Measurements from ENCODE around the gene SNTA1.
"Not testable (repeated sequence)": the region's sequence is repeated elsewhere in the genome, so short reads cannot be mapped to it uniquely, and the experiment has no call there.

SNTA1 gene

DNA sequence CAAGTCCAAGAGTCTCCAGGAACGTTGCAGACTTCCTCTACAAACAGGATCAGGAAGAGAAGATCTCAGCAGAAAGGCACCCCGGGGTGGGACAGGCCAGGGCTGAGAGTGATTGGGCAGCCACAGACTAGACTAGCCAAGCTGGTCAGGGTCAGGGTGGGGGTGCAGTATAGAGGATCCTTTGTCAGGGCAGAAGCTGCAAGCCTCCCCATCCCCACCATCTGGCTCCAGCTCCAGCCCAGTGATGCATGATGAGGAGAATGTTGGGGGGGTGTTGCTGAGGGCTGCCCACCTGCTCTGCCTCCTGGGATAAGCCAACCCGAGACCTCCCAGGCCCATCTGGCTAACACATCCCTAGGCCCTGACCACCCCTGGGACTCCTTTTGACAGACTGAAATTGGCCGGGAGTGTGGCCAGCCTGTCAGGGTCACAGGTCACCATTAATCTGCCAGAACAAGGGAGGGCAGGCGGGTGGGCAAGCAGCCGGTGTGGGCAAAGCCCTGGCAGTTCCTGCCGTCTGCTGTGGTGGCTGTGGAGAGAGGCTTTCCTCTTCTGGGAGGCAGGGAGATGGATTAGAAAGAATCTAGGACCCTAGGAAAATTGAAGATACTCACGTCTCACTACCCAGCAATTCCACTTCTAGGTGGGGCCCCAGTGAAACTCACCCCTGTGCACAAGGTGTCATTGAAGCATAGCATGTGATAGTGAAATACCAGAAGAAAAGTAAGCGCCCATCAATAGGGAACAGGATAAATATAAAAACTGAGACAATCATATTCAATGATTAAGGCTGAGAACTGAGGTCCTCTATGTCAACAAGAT lies 22.1 kb upstream of the SNTA1 start:
- DNase-seq (ENCODE audit: low read depth in 3 of 3), result no peak

DNA sequence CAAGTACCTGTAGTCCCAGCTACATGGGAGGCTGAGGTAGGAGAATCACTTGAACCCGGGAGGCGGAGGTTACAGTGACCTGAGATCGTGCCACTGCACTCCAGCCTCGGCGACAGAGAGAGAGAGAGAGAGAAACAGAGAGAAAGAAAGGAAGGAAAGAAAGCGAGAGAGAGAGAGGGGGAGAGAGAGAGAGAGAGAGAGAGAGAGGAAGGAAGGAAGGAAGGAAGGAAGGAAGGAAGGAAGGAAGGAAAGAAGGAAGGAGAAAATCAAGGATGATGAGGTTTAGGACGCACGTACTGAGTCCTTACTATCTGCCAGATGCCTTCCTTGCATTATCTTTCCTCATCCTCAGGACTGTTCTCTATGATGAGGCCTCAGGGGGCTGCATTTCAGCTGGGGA lies 21.2 kb upstream of the SNTA1 start:
- not testable (repeated sequence) for DNase-seq (ENCODE audit: low read depth in 3 of 3)

DNA sequence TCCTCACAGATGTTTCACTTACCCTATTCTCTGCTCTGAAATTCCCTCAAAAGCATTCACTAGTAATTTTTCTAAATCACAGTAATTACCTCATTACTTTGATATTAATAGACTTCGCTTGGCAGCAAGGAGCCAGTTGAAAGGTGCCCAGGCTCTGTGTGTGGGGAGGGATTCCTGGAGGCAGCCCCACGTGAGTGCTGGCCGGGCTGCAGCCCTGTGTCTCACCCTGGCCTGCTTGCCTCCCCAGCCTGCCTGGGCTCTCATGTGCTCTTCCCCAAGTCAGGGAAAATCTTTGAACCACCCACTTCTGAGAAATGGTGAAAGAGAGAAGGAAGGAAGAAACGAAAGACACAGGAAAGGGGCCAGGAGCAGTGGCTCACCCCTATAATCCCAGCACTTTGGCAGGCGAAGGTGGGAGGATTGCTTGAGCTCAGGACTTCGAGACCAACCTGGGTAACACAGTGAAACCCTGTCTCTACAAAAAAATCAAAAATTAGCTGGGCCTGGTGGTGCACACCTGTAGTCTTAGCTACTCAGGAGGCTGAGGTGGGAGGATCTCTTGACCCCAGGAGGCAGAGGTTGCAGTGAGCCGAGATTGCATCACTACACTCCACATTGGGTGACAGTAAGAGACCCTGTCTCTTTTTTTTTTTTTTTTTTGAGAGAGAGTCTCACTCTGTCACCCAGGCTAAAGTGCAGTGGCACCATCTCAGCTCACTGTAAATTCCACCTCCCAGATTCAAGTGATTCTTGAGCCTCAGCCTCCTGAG lies 20.0 kb upstream of the SNTA1 start:
- DNase-seq (ENCODE audit: low read depth in 3 of 3), result no peak

DNA sequence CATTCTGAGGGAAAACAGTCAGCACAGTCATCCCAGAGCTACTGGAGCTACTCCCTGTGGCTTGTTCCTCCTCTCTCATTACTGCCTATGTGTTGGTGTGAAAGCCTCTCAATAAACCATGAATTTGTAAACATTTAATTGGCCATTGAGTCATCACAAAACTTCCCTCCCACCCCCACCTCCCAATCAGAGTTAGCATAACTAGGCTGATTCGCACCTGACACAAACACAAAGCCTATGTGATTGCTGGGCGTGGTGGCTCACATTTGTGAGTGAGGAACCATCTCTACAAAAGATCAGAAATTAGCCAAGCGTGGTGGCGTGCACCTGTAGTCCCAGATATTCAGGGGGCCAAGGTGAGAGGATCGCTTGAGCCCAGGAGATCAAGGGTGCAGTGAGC lies 17.1 kb upstream of the SNTA1 start:
- no peak for DNase-seq (ENCODE audit: low read depth in 3 of 3)

DNA sequence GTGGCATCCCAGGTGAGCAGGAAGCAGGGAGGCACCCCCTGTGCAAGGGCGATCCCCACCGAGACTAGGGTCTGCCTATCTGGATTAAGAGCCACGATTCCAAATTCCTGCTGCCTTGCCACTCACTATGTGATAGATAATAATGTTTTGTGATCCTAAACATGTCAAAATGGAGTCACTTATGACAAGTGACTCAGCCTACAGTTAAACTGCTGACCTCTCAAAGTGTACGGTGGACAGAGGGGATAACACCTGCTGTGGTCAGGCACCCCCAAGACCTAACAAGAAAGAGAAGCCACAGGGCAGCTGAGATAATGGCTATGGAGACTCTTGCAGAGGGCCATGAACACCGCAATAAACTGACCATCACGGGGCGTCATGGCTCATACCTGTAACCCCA lies 16.0 kb upstream of the SNTA1 start:
- no peak for DNase-seq (ENCODE audit: low read depth in 3 of 3)

DNA sequence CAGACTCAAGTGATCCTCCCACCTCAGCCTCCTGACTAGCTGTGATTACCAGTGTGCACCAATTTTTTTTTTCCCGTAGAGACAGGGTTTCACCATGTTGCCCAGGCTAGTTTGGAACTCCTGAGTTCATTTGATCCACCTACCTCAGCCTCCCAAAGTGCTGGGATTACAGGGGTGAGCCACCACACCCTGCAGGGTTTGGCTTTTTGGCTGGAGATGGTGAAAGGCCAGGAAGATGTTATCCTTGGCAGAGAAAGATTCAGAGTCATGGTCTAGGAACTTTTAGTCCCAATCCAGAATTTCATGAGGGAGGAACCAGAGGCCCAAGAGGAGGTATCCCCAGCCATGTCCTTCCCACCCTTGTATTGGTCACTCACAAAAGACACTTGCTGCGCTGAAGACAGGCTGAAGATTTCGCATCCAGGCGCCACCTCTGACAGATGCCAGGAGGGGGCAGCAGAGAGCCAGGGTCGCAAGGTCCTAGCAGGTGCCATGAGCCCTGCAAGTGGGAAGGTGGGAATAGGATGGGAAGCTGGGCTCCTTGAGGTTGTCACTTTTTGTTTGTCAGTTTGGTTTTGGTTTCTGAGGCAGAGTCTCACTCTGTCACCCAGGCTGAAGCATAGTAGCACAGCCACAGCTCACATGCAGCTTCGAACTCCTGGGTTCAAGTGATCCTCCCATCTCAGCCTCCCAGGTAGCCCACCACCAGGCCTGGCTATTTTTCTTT lies 13.5 kb upstream of the SNTA1 start:
- DNase-seq (ENCODE audit: low read depth in 3 of 3), result peak; percentile 58 to 66 (median 60)

DNA sequence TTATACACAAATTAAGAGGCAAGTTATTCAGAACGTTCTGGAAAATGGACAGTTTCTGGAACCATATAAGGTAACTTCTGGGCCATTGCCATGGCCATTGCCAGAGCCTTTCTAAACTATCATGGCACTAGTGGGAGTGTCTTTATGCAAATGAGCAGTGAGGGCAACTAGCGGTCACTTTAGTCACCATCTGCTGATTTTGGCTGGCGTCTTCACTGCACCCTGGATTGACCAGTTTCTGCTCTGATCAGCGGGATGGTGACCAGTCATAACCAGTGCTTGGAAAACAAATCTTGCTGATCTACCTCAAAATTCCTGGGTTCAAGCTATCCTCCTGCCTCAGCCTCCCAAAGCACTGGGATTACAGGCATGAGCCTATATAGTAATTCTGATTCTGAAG lies 7.3 kb upstream of the SNTA1 start:
- no peak for DNase-seq (ENCODE audit: low read depth in 3 of 3)

DNA sequence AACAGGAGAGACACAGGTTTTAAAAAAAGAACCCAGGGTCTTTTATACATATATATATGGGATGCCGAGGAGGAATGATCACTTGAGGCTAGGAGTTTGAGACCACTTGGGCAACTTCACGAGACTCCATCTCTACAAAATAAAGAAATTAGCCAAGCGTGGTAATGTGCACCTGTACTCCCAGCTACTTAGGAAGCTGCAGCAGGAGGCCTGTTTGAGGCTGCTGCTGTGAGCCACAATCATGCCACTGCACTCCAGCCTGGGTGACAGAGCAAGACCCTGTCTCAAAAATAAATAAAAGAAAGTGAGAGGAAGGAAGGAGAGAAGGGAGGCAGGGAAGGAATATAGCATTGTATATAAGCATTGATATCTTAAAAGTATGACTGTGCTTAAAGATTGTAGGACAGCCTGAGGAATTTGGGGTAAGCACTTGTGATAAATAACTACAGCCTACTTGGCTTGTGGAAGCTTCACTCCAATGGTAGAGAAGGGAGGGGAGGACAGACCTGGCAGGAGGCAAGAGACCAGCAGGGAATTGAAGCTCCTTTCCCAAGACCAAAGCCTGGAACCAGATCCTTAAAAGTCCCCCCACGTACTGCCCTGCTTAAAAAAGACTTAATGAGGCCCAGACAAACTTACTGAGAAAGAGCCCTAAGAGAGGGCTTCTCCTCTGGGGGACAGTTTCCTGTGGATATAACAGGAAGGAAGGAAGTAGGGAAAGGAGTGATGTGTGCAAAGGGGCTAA lies 2.5 kb upstream of the SNTA1 start:
- DNase-seq (ENCODE audit: low read depth in 3 of 3), result no peak

DNA sequence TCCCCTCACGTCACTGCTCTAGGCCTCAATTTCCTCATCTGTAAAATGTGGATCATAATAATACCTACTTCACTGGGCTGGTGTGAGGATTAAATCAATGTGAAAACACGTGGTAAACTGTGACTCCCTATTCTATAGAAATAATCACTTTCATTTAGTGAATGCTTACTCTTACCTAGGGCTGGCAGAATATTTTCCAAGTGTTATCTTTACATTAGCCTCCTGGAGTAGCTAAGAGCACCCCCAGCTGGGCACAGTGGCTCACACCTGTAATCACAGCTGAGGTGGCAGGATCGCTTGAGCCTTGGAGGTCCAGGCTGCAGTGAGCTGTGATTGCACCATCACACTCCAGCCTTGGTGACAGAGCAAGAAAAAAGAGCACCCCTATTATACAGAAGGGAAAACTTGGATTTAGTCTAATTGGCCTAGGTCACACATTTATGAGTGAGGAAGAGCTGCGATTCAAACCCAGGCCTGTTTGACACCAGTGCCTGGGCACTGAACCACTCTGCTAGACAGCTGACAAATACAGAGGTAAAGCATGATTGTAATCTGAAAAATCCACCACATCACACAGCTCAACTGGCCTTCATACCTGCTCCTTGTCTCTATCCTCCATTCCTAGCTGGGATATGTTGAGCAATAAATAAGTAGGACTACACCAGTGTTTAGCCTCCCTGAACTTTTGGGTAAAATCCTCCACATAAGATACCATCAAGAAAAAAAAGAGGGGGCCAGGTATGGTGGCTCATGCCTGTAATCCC lies 1.4 kb upstream of the SNTA1 start:
- no peak for DNase-seq (ENCODE audit: low read depth in 3 of 3)

DNA sequence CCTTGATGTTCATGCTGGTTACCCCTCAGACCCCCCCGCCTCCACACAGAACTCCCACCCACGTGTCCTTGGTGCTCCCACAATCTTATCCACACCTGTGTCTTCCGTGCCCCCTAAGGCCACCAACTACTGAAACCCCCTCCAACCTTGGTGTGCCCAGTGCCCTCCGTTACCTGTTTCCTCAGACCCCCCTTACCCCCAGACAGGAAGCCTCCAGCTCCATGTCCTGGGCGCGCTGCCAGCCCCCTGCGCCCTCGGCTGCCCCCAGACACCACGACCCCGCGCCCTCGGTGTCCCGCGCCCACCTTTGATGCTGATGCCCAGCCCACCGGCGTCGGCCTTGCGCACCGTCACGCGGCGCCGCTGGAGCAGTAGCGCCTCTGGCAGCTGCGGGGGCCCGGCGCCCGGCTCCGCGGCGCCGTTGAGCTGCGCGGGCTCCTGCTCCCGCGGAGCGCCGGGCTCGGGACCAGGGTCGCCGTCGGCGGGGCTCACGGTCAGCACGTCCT lies 504 bp downstream of the SNTA1 start:
- peak in 1 of 3 experiments; percentile 8 for DNase-seq (ENCODE audit: low read depth in 3 of 3)

DNA sequence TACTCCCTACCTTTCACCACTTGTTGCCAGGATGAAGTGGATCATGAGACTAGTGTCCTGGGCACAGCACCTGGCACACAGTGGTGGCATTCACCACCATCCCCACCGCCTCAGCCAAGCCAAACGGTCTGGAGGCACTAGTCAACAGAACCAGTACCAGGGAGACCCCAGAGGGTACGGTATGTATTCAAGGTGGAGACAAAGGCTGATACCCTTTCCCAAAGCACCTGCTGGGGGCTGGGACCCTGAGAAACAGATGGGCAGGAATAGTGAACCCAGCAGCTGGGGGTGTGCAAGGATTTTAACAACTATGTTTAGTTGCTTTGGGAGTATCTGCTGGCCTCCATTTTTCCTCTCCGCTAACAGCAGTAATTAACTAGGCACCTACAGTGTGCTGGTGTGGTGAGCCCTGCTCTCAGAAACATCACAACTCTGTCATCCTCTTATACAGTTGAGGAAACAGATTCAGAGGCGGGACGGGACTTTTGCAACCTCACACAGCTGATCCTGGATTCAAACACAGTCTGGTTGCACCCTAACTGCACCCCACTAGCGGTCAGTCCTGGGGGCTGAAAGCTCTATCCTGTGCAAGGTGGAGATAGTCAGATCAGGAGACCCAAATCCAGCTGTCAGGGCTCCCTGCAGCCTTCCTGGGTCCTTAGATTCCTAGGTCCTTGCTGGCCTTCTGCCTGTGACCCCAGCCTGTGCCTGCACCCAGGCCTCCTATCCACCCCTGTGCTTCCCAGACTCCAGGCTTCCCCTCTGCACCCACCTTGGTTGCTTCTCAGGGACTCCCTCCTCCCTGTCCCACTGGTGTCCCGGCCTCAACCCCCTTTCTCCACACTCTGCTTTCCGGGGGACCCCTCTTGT lies 1.2 kb downstream of the SNTA1 start:
- DNase-seq (ENCODE audit: low read depth in 3 of 3), result no peak

DNA sequence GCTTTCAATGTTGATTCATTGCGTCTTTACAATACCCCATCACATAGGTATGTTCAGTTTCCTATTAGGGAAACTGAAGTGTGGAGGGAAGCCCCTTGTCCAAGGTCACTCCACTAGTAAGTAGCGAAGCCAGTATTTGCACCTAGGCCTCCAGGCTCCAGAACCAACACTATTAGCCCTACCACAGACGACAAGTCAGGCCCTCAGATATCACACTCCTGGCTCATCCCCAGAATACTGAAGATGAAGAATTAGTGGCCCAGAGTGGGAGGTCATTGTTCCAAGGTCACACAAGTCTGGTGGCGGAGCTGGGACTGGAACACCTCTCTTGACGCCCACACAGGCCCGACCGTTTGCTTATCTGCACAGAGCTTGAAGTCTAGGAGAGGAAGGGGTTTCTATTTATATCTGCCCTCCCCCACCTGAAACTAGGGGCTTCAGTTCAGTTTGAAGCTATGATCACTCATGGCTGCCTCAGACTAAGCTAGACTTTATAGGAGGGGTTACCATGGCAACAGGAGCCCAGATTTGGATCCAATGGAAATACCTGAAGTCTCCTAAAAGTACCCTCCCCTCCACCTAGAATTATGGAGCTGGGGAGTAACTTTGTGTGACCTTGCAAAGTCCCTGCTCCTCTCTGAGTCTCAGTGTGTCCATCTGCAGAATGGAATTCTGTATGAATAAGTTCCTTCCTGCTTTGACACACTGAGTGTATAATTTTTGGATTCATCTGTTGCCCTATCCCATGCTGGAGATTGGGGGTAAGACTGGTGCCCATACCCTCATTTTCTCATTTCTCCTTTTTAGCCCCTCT lies 2.2 kb downstream of the SNTA1 start:
- no peak for DNase-seq (ENCODE audit: low read depth in 3 of 3)

DNA sequence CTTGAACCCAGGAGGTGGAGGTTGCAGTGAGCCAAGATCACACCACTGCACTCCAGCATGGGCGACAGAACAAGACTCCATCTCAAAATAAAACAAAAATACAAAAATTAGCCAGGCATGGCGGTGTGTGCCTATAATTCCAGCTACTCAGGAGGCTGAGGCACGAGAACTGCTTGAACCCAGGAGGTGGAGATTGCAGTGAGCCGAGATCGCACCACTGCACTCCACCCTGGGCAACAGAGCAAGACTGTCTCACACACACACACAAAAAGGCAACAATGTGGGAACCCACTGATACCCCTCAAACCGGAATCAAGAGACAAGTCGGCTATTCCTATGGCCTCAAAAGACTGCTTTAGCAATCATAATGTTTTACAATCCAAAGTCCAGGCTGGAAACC lies 3.0 kb downstream of the SNTA1 start:
- not testable (repeated sequence) for DNase-seq (ENCODE audit: low read depth in 3 of 3)

DNA sequence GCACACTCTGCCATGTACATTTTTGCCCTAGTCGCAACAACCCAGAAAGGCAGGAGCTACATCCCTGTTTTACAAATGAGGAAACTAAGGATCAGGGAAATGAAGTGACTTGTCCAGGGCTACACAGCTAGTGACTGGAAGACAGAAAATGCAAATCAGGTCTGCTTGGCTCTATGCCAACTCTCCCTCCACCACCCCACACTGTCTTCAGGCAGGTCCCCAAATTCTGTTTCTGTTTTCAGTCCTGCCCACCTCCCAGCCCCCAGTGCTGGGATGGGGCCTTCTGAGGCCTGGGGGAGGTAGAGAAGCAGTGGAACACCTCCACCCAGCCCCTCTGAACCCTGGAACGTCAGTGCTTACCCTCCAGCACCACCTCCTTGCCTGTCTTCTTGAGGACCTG lies 5.1 kb downstream of the SNTA1 start:
- DNase-seq (ENCODE audit: low read depth in 3 of 3), result no peak

DNA sequence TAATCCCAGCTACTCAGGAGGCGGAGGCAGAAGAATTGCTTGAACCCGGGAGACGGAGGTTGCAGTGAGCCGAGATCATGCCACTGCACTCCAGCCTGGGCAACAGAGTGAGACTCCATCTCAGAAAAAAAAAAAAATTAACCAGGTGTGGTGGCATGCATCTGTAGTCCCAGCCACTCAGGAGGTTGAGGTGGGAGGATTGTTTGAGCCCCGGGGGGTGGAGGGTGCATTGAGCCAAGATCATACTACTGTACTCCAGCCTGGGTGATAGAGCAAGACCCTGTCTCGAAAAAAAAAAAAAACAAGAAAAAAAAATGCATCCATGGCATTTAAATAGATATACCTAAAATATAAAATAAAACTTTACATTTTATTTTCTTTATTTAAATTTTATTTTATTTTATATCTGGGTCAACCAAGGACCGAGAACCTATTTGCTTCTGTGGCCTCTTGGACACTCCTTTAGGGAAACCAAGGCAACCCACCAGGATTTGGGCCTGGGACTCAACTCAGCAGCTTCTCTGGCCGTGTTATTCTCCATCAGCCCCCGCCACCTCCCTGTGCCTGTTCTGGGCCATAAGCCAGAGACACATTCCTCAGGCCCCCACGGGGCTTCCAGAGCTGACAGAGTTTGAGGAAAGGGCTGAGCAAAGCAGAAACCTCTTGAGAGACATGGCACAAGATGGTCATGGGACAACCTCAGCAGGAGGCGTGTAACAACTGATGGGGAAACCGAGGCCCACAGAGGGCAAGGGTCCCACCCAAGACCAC lies 6.2 kb downstream of the SNTA1 start:
- DNase-seq (ENCODE audit: low read depth in 3 of 3), result no peak

DNA sequence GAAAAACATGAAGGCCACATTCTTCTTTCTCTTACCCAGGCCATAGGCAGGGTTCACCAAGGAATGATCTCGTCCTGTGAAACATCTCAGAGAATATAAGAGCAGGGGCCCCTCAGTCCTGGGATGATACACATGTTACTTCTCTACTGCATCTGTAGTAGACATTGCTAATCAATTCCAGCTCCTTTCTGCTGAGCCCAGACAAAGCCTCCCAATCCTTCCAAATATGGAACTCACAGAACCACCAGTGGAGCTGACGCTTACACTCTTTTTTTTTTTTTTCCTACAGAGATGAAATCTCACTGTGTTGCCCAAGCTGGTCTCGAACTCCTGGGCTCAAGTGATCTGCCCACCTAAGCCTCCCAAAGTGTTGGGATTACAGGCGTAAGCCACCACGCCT lies 9.1 kb downstream of the SNTA1 start:
- DNase-seq (ENCODE audit: low read depth in 3 of 3), result no peak

DNA sequence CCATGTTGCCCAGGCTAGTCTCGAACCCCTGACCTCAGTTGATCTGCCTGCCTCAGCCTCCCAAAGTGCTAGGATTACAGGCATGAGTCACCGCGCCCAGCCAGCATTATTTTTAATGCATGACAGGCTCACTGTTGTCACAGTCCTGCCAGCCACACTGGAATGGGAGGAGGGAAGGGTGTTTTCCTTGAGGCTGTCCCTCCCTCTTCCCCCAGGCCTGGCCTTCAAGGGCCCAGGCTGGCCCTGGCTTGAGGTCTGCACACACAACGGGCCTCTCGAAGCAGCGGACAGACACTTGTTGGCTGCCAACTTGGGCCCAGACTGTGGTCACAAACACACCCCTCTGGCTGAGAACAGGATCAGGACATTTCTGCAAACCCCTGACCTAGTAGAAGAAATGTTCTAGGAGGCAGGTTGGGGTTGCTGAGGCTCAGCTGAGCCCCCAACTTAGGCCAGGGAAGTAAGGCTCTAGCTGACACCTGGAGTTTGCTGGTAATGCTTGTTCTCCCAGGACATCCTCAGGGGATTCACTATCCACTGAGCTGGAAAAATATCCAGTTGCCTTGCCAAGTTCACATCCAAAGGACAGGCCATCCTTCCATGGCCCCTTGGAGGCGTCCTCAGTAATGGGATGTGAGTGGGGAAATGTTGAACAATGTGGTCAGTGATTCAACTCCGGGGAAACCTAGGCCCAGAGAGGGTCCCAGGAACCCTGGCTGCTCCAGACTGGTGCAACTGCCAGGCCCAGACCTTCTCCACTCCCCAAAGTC lies 9.9 kb downstream of the SNTA1 start:
- no peak for DNase-seq (ENCODE audit: low read depth in 3 of 3)
